HepG2 (cell line): ENCODE data around the gene YIF1B. TPM values are rescaled to one million over a fixed set of nuclear protein-coding genes. Genes with fewer than 3 reads are reported as not detected.
A peak's percentile ranks its signal among the peaks of the same experiment; 100 is the strongest.

Experiments used
- AGO2 ChIP-seq: fragments of 200-400 bp; formaldehyde crosslinking; optimal IDR thresholded peaks from 2 replicates; pipeline ENCODE3; 2017; ENCODE audit warnings: mild to moderate bottlenecking, low read depth, low read length, moderate library complexity
- BORCS8-MEF2B ChIP-seq: sonication (generic); formaldehyde crosslinking; IDR thresholded peaks from 2 replicates; pipeline ENCODE4 v1.8.0; 2022; ENCODE audit warnings: mild to moderate bottlenecking, missing genetic modification reagents
- CENPBD1 ChIP-seq: sonication (generic); formaldehyde crosslinking; IDR thresholded peaks from 2 replicates; pipeline ENCODE4 v1.8.0; 2022; ENCODE audit warnings: missing genetic modification reagents, low read depth, mild to moderate bottlenecking, borderline replicate concordance
- CTCF ChIP-seq: sonication (generic); formaldehyde crosslinking; IDR thresholded peaks from 2 replicates; pipeline ENCODE4 v1.5.0; 2020; ENCODE audit warnings: mild to moderate bottlenecking, missing genetic modification reagents, moderate library complexity
- DRAP1 ChIP-seq: IDR thresholded peaks from 2 replicates; pipeline ENCODE4 v1.6.1; 2016; ENCODE audit warnings: missing genetic modification reagents, missing compliant biosample characterization
- GABPA ChIP-seq, 2 experiments: IDR thresholded peaks; 2 replicates each; pipeline ENCODE4 v1.6.1; 2011 to 2016; ENCODE audit warnings: low read depth in 2 of 2, low read length in 1 of 2, missing biosample characterization in 1 of 2, missing genetic modification characterization in 1 of 2
- GFI1 ChIP-seq: sonication (generic); formaldehyde crosslinking; IDR thresholded peaks from 2 replicates; pipeline ENCODE4 v1.5.0; 2020; ENCODE audit warnings: missing genetic modification reagents, mild to moderate bottlenecking, borderline replicate concordance
- MED1 ChIP-seq: sonication (generic); formaldehyde crosslinking; IDR thresholded peaks from 2 replicates; pipeline ENCODE4 v1.4.0; 2020; ENCODE audit warnings: missing genetic modification reagents
- MTA1 ChIP-seq: sonication (generic); formaldehyde crosslinking; IDR thresholded peaks from 2 replicates; pipeline ENCODE4 v1.4.0; 2020; ENCODE audit warnings: missing genetic modification reagents, mild to moderate bottlenecking, borderline replicate concordance
- NR2F6 ChIP-seq, 2 experiments: IDR thresholded peaks; 2 replicates each; pipeline ENCODE4 v1.6.1; 2016; ENCODE audit warnings: antibody characterized with exemption in 1 of 2, mild to moderate bottlenecking in 1 of 2
- RARA ChIP-seq: IDR thresholded peaks from 2 replicates; pipeline ENCODE4 v1.6.1; 2016; ENCODE audit warnings: missing genetic modification reagents, missing compliant biosample characterization
- SOX13 ChIP-seq, 3 experiments: fragments of 450-650 bp in 1 of 3; sonication (generic) in 1 of 3; formaldehyde crosslinking in 1 of 3; IDR thresholded peaks in 2 of 3; conservative IDR thresholded peaks in 1 of 3; 2 replicates each; pipeline versions ENCODE4 v1.5.0 to v1.6.1; 2016 to 2020; ENCODE audit warnings: antibody characterized with exemption in 1 of 3, mild to moderate bottlenecking in 1 of 3, missing compliant biosample characterization in 1 of 3, missing genetic modification reagents in 1 of 3, moderate library complexity in 1 of 3
- SOX6 ChIP-seq, 2 experiments: fragments of 450-650 bp in 1 of 2; sonication (generic) in 1 of 2; formaldehyde crosslinking in 1 of 2; IDR thresholded peaks; 2 replicates each; pipeline versions ENCODE4 v1.4.0 to v1.6.1; 2017 to 2020; ENCODE audit warnings: antibody characterized with exemption in 1 of 2, mild to moderate bottlenecking in 1 of 2, missing genetic modification reagents in 1 of 2
- TCF7L2 ChIP-seq: IDR thresholded peaks from 2 replicates; pipeline ENCODE4 v1.6.1; 2011; ENCODE audit warnings: mild to moderate bottlenecking, low read depth, low read length, moderate library complexity
- YEATS2 ChIP-seq: sonication (generic); formaldehyde crosslinking; IDR thresholded peaks from 2 replicates; pipeline ENCODE4 v1.4.0; 2020; ENCODE audit warnings: missing genetic modification reagents, borderline replicate concordance
- ZBTB37 ChIP-seq: sonication (generic); formaldehyde crosslinking; IDR thresholded peaks from 2 replicates; pipeline ENCODE4 v1.4.0; 2020; ENCODE audit warnings: mild to moderate bottlenecking, missing genetic modification reagents
- ZNF225 ChIP-seq: sonication (generic); formaldehyde crosslinking; IDR thresholded peaks from 2 replicates; pipeline ENCODE4 v1.4.0; 2020; ENCODE audit warnings: mild to moderate bottlenecking, missing genetic modification reagents
- ZNF260 ChIP-seq: sonication (generic); formaldehyde crosslinking; IDR thresholded peaks from 2 replicates; pipeline ENCODE4 v1.4.0; 2020; ENCODE audit warnings: missing genetic modification reagents, low read depth, mild to moderate bottlenecking, borderline replicate concordance
- ZNF446 ChIP-seq: sonication (generic); formaldehyde crosslinking; IDR thresholded peaks from 2 replicates; pipeline ENCODE4 v1.5.0; 2020; ENCODE audit warnings: mild to moderate bottlenecking, missing genetic modification reagents
- ZNF562 ChIP-seq: sonication (generic); formaldehyde crosslinking; IDR thresholded peaks from 2 replicates; pipeline ENCODE4 v1.8.0; 2022; ENCODE audit warnings: missing genetic modification reagents, borderline replicate concordance
- ZNF614 ChIP-seq: IDR thresholded peaks from 2 replicates; pipeline ENCODE4 v1.6.1; 2018; ENCODE audit warnings: missing biosample characterization, missing genetic modification reagents, inconsistent platforms, borderline replicate concordance
- ZNF773 ChIP-seq: sonication (generic); formaldehyde crosslinking; IDR thresholded peaks from 2 replicates; pipeline ENCODE4 v1.4.0; 2020; ENCODE audit warnings: missing genetic modification reagents, borderline replicate concordance
- ZUFSP ChIP-seq: sonication (generic); formaldehyde crosslinking; IDR thresholded peaks from 2 replicates; pipeline ENCODE4 v1.9.0; 2021; ENCODE audit warnings: missing genetic modification reagents, mild to moderate bottlenecking, borderline replicate concordance
- polyA plus RNA-seq, 8 experiments: library from polyadenylated mRNA; depleted of rRNA in 3 of 8; stranded (reverse) in 7 of 8; unstranded in 1 of 8; fragments of >200 nt; fragmentation: Illumina TruSeq in 4 of 8; extraction: Trizol in 4 of 8; gene quantifications; 2 replicates each; pipeline versions ENCODE4 v1.2.1 to v1.2.3, GENCODE V29; 2011 to 2016; ENCODE audit warnings: low read depth in 4 of 8, missing spikeins in 1 of 8, mixed read lengths in 1 of 8; ENCODE audit not compliant: insufficient read depth in 1 of 8
- total RNA-seq, 5 experiments: library from RNA; depleted of rRNA; stranded (reverse); fragments of >200 nt; fragmentation: Illumina TruSeq; extraction: Trizol; gene quantifications; 2 replicates each; pipeline ENCODE4 v1.2.3, GENCODE V29; 2016; ENCODE audit warnings: low read depth in 1 of 5

Gene YIF1B
- total and polyA plus RNA-seq, 2 of the 13 experiments (the other 11 are each of a cell fraction or from before 2014, with no cell fraction given): 41.4 to 85.2 TPM

- TF ChIP-seq YEATS2: 0 out of 2 replicates have a peak, but pooled peaks have one; percentile 24
- no peak for TF ChIP-seq CTCF
- TF ChIP-seq ZUFSP (CRISPR knock-in tag): no peak
- no peak for TF ChIP-seq ZNF225
- TF ChIP-seq ZNF614: no peak
- TF ChIP-seq ZNF562 (CRISPR knock-in tag): no peak
- no peak for TF ChIP-seq CENPBD1 (CRISPR knock-in tag)
- TF ChIP-seq ZNF773 (CRISPR knock-in tag): no peak
- TF ChIP-seq TCF7L2: no peak
- TF ChIP-seq DRAP1: 0 out of 2 replicates have a peak, but pooled peaks have one; percentile 29
- no peak for TF ChIP-seq BORCS8-MEF2B (CRISPR knock-in tag)
- TF ChIP-seq SOX13 (IDR thresholded peaks at IDR 0.05): no peak
- no peak for TF ChIP-seq SOX13 (CRISPR knock-in tag; conservative IDR thresholded peaks at IDR 0.05 in 1 of 2, IDR thresholded peaks at IDR 0.05 in 1 of 2)
- TF ChIP-seq RARA (CRISPR knock-in tag): peak; percentile 71
- TF ChIP-seq GFI1 (CRISPR knock-in tag): no peak
- TF ChIP-seq MED1 (CRISPR knock-in tag): 0 out of 2 replicates have a peak, but pooled peaks have one; percentile 24
- TF ChIP-seq SOX6 (IDR thresholded peaks at IDR 0.05): no peak
- TF ChIP-seq SOX6 (CRISPR knock-in tag; IDR thresholded peaks at IDR 0.05): no peak; the same call in 1 of the 2 replicates
- TF ChIP-seq NR2F6 (IDR thresholded peaks at IDR 0.05): peak; percentile 56; the same call in 1 of the 2 replicates
- peak; percentile 53 for TF ChIP-seq NR2F6 (CRISPR knock-in tag; IDR thresholded peaks at IDR 0.05)
- no peak for TF ChIP-seq GABPA (IDR thresholded peaks at IDR 0.05; ENCODE audit: low read depth, low read length)
- peak; percentile 58 for TF ChIP-seq GABPA (CRISPR knock-in tag; IDR thresholded peaks at IDR 0.05; ENCODE audit: low read depth)
- no peak for TF ChIP-seq ZNF260 (CRISPR knock-in tag)
- TF ChIP-seq MTA1: no peak
- TF ChIP-seq ZNF446 (CRISPR knock-in tag): no peak
- no peak for TF ChIP-seq ZBTB37 (CRISPR knock-in tag)
- TF ChIP-seq AGO2: no peak
Measured at GRCh38 chr19:38266981-38267597, 48.7 kb downstream of the YIF1B start (continued).
